ENCODE measurements around the gene ATP13A1.
"Not testable (repeated sequence)": the region's sequence is repeated elsewhere in the genome, so short reads cannot be mapped to it uniquely, and the experiment has no call there.

ATP13A1 gene

DNA sequence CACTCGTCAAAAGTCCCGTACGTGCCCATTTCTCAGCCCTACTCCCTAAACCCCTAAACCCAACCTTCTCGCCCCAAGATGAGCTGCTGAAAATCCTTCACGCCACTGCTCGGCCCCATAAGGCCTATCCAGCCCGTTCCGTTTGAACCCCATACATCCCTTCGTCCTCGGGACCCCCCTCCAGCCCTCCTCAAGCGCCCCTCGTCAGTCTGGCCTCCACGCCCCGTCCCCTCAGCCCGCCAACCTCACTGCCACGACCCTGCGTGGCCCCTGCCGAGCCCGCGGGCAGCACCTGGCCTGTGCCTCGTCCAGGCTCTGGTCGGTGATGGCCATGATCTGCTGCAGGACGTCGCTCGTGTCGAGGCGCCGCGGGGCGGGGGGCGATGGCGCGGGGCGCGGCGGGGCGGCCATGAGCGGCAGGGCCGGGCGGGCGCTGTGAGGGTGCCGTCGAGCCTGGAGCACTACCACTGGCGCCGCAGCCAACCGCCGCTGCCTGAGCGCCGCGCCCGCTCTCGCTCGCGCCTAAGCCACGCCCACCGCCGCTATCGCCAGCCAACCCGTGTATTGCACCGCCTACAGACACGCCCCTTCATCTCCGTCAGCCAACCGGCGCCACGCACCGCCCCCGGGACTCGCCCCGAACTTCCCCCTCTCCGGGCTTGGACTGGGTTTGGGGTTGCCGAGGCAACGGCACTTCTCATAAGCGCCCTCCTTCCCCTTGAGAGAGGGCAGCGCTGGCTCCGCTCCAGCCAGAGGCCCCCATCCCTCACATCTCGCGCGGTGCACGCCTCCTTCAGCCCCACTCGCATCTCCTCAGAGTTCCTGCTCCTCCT, 45.0 kb downstream of the ATP13A1 start, which contains the start of gene PBX4:
Gene PBX4 (minus strand): TSS at position 469 of the 833 bp plus-strand sequence. CDS start 58 bp downstream, at position 411.
- peak; percentile 96 to 98 for DNase-seq

DNA sequence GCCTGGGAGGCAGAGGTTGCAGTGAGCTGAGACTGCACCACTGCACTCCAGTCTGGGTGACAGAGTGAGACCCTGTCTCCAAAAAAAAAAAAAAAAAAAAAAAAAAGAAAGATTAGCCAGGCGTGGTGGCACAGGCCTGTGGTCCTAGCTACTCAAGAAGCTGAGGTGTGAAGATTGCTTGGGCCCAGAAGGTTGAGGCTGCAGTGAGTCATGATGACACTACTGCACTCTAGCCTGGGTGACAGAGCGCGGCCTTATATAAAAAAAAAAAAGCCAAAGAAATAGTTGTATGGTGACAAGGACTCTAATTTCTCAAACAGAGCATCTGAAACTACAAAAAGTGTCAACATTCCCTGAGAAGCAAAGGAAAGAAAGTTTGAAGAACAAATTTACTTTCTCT, 48.4 kb downstream of the ATP13A1 start:
- DNase-seq = no peak

DNA sequence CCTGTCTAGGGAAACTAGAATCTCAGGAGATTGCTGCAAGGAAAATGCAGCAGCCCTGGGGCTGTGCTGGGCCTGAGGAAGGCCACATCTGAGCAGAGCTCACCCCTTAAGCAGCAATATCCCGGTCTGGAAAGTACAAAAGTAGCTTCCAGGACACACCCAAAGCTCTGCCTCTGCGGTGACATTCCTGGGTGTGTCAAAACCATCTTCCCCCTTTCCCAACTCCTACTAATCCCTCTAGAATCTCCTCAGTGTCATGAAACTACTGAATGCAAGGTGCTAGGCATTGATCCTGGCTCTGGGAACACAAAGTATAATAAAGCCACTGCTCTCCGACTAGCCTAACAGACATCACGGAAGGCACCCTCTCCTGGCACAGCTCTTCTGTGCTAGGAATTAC, 50.0 kb downstream of the ATP13A1 start:
- DNase-seq = no peak

DNA sequence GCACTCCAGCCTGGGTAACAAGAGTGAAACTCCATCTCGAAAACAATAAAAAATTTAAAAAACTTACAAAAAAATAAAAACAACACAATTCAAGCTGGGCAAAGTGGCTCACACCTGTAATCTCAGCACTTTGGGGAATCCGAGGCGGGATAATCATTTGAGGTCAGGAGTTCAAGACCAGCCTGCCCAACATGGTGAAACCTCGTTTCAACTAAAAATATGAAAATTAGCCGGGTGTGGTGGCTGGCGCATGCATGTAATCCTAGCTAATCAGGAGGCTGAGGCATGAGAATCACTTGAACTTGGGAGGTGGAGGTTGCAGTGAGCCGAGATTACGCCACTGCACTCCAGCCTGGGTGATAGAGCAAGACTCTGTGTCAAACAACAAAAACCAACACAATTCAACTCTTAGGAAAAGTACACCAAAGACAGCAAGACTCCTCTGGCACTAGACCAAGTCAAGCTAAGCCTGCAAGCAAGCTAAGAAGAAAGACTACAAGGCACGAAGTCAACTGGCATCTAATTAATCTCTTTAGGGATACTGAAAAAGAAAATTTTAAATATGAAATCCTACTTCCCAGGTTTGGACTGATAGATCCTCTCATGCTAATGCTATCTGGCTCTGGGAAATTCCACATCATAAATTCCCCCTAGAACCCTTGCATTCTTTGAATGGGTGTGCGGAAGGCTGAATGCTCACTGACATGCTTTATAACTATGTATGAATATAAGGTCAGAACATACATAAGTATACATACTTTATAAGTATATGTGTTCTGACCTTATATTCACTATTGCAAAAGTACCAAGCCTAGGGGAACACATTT, 52.9 kb downstream of the ATP13A1 start:
- DNase-seq = no peak

DNA sequence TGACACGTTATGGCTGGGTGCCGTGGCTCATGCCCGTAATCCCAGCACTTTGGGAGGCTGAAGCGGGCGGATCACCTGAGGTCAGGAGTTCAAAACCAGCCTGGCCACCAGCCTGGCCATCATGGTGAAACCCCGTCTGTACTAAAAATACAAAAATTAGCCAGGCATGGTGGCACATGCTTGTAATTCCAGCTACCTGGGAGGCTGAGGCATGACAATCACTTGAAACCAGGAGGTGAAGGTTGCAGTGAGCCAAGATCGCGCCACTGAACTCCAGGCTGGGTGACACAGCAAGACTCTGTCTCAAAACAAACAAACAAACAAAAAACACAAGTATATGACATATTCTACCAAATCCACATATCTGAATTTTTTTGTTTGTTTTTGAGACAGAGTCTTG, 56.8 kb downstream of the ATP13A1 start:
- not testable (repeated sequence) for DNase-seq

DNA sequence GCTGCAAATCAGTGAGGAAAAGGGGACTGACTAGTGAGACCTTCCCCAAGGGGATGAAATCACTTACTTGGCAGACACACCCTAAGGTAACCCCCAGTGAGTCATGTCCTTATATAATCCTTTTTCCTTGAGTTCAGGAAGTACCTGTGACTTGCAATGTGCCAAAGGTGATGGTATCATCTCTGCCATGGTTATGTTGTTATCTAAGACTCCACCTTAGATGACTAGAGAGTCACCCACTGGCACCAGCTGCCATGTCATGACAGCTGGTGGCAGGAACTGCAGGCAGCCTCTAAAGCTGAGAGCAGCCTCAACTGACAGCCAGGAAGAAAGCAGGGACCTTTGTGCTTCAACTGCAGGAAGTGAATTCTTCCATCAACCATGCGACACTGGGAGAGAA, 57.5 kb downstream of the ATP13A1 start:
- peak in 1 of 2 donors; percentile 56 for DNase-seq

DNA sequence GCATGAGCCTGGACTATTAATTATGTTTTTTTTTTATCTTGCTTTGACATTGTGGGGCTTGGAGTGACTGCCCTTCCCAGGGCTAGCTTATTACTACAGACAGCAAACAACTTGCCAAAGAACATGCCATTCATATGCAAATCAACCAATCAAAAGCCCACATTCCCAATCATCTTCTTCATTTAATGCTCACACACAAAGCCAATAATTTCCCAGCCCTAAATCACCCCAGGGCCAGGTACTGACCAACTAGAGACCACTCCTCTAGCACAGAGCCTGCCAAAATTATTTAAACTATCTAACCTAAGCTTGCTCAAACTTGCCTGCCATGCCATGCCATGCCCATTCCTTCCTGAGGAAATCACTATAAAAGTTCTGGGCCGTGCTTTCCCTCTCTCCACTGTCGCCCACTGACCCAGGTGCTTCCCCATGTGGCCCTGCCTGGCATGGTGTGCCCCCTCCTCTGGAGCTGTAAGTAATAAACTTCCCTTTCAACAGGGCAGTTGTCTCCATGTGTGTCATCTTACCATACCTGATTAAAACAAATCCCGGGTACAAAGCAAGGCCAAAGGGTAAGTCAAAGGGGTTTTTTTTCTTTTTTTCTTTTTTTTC, 60.7 kb downstream of the ATP13A1 start:
- DNase-seq = no peak

DNA sequence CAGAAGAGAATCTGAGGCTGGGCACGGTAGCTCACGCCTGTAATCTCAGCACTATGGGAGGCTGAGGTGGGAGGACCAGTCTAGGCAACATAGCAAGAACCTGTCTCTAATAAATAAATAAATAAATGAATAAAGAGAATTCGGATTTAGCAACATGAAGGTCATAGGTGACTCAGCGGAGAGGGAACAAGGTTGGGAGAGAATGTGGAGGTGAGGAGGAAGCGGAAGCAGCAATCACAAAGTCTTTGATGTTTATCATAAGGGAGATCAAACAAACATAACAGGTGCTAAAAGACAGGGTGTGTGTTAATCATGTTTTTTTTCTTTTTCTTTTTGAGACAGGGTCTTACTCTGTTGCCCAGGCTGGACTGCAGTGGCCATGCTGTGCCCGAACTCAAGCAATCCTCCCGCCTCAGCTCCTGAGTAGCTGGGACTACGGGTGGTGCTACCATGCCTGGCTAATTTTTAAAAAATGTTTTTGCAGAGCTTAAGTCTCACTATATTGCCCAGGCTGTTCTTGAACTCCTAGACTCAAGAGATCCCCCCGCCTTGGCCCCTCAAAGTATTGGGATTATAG, 61.3 kb downstream of the ATP13A1 start:
- no peak for DNase-seq

DNA sequence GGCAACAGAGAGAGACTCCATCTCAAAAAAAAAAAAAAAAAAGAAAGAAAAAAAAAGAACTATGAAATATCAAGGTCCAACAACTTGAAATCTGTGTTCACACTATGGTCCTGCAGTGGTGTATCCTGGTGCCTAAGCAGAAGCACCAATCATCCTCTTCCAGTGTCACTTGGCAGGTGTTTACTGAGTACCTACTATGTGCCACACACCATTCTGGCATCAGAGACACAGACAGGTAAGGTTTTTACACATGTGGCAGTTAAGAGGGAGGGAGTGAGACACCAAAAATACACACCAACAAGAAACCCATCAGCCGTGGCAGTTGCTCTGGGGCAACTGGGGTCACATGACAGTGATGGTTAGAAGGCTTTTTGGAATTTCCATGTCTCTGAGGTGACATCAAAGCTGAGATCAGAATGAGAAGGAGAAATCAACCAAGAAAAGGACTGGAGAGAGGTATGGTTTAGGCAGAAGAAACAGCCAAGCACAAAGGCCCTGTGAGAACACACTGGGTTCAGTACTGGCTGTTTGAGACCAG, 62.6 kb downstream of the ATP13A1 start:
- DNase-seq = peak; percentile 45 to 75

DNA sequence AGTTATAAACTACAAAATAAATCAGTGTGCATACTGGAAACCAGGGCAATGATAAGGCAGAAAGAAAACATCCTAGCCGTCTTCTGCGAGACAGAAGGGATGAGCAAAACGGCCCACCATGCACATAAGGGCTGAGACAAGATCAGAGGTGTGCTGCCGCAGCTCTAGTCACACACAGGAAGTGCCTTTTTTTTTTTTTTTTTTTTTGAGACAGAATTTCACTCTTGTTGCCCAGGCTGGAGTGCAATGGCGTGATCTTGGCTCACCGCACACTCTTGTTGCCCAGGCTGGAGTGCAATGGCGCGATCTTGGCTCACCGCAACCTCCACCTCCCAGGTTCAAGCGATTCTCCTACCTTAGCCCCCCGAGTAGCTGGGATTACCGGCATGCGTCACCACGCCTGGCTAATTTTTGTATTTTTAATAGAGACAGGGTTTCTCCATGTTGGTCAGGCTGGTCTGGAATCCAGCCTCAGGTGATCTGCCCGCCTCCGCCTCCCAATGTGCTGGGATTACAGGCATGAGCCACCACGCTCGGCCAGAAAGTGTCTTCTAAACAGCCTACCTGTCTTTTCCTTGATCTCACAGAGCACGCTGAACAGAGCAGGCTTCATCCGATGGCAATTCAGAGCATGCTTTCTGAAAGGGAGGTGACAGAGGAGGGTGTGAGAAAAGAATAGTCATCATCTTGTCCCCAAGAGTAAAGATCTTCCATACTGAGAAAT, 64.6 kb downstream of the ATP13A1 start:
- not testable (repeated sequence) for DNase-seq

DNA sequence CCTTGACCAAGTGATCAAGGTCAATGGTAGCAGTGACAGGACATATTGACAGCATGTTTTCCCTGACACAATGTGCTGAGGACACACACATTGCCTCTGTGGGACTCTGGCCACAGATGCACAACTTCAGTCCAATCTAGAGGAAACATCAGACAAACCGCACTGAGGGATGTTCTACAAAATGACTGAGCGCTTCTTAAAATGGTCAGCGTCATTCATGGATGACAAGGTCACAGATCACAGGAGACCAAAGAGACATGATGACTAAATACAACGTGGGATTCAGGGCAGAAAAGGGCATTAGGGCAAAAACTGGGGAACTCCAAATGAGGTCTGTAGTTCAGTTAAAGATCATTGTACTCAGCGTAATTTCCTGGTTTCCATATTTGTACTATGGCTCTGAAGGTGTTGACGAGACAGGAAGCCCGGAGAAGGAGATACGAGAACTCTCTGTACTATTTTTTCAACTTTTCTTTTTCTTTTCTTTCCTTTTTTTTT, 65.6 kb downstream of the ATP13A1 start:
- DNase-seq = peak; percentile 78 to 95
